Trophoblast cell (in vitro differentiated cells and primary cell): ENCODE measurements around the gene CABCOCO1.

Experiments used
- DNase-seq, 2 donors: peaks; one replicate each; pipeline ENCODE4 v3.0.0-alpha.2; 2016
- H2AFZ ChIP-seq: 2 replicates; pipeline ENCODE4 v1.6.1; 2013; ENCODE audit warnings: low read length, moderate library complexity, mild to moderate bottlenecking; ENCODE audit not compliant: insufficient read depth, poor library complexity
- H2AK5ac ChIP-seq: 2 replicates; pipeline ENCODE4 v1.6.1; 2013; ENCODE audit warnings: mild to moderate bottlenecking, low read length
- H2BK120ac ChIP-seq: 2 replicates; pipeline ENCODE4 v1.6.1; 2013; ENCODE audit warnings: low read length, mild to moderate bottlenecking, moderate library complexity; ENCODE audit not compliant: insufficient read depth, poor library complexity
- H2BK12ac ChIP-seq: 2 replicates; pipeline ENCODE4 v1.6.1; 2013; ENCODE audit warnings: mild to moderate bottlenecking, low read length, moderate library complexity
- H2BK5ac ChIP-seq: 2 replicates; pipeline ENCODE4 v1.6.1; 2013; ENCODE audit warnings: low read length, low read depth, moderate library complexity, mild to moderate bottlenecking; ENCODE audit not compliant: poor library complexity
- H3K14ac ChIP-seq: 2 replicates; pipeline ENCODE4 v1.6.1; 2013; ENCODE audit warnings: mild to moderate bottlenecking, low read length
- H3K18ac ChIP-seq: 2 replicates; pipeline ENCODE4 v1.6.1; 2013; ENCODE audit warnings: mild to moderate bottlenecking, low read length
- H3K23ac ChIP-seq: 2 replicates; pipeline ENCODE4 v1.6.1; 2013; ENCODE audit warnings: low read length
- H3K27ac ChIP-seq: 2 replicates; pipeline ENCODE4 v1.5.1; 2013; ENCODE audit warnings: low read depth, mild to moderate bottlenecking, inconsistent platforms, low read length, moderate library complexity
- H3K27me3 ChIP-seq: 2 replicates; pipeline ENCODE4 v1.6.1; 2013; ENCODE audit warnings: inconsistent platforms, mild to moderate bottlenecking, low read length, moderate library complexity; ENCODE audit not compliant: insufficient read depth
- H3K36me3 ChIP-seq, 2 experiments: 1 replicate in 1 of 2; 2 replicates in 1 of 2; pipeline ENCODE4 v1.6.1; 2013; ENCODE audit warnings: low read length in 2 of 2, mild to moderate bottlenecking in 2 of 2, moderate library complexity in 1 of 2; ENCODE audit not compliant: insufficient read depth in 2 of 2, control insufficient read depth in 1 of 2
- H3K4ac ChIP-seq: 2 replicates; pipeline ENCODE4 v1.6.1; 2013; ENCODE audit warnings: low read depth, mild to moderate bottlenecking, low read length, moderate library complexity
- H3K4me1 ChIP-seq, 2 experiments: 1 replicate in 1 of 2; 2 replicates in 1 of 2; pipeline ENCODE4 v1.6.1; 2013; ENCODE audit warnings: low read length in 2 of 2, mild to moderate bottlenecking in 2 of 2, moderate library complexity in 1 of 2; ENCODE audit not compliant: insufficient read depth in 2 of 2, control insufficient read depth in 1 of 2
- H3K4me2 ChIP-seq: 2 replicates; pipeline ENCODE4 v1.6.1; 2013; ENCODE audit warnings: inconsistent platforms, mild to moderate bottlenecking, low read length, moderate library complexity
- H3K4me3 ChIP-seq: 2 replicates; pipeline ENCODE4 v1.5.1; 2013; ENCODE audit warnings: mild to moderate bottlenecking, low read depth, low read length, inconsistent platforms
- H3K79me1 ChIP-seq: one replicate; pipeline ENCODE4 v1.6.1; 2013; ENCODE audit warnings: low read length
- H3K79me2 ChIP-seq: 2 replicates; pipeline ENCODE4 v1.6.1; 2013; ENCODE audit warnings: low read length, mild to moderate bottlenecking; ENCODE audit not compliant: control insufficient read depth, insufficient read depth, poor library complexity
- H3K9ac ChIP-seq: 2 replicates; pipeline ENCODE4 v1.6.1; 2013; ENCODE audit warnings: mild to moderate bottlenecking, low read length
- H3K9me3 ChIP-seq: 2 replicates; pipeline ENCODE4 v1.6.1; 2013; ENCODE audit warnings: low read depth, mild to moderate bottlenecking, control low read depth, inconsistent platforms, low read length; ENCODE audit not compliant: insufficient read depth
- H4K12ac ChIP-seq: 2 replicates; pipeline ENCODE4 v1.6.1; 2013; ENCODE audit warnings: low read depth, mild to moderate bottlenecking, low read length, moderate library complexity
- H4K8ac ChIP-seq: 2 replicates; pipeline ENCODE4 v1.6.1; 2013; ENCODE audit warnings: low read depth, mild to moderate bottlenecking, low read length, moderate library complexity
- H4K91ac ChIP-seq: one replicate; pipeline ENCODE4 v1.6.1; 2013; ENCODE audit warnings: low read depth, mild to moderate bottlenecking, low read length, moderate library complexity
- WGBS: extraction: QIAGEN DNeasy Blood & Tissue Kit; methylation state at CpG from one replicate; pipeline ENCODE4 v1.1.7; 2013; ENCODE audit warnings: missing lambda C conversion rate; ENCODE audit not compliant: insufficient read length, insufficient coverage; ENCODE audit errors: extremely low coverage; 5-methylcytosine and 5-hydroxymethylcytosine counted together

The CABCOCO1 gene

DNA sequence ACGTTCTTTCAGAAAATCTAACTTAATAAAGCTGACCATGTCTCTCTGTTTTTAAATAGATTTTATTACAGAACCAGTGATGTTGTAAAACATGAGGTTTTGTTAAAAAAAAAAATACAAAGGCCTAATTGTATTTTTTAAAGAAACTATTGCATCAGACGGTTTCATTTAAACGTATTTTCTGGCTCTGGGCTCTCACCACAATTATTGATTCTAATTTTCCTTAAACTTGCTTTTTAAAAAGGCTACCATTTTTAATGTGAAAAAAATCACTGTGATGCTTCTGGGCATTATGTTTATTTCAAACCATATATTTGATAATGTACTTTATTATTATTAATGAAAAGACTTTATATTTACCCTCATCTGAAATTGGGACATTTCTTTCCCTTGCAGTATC is 94.3 kb downstream of the CABCOCO1 start:
- no peak overlapping the region for H3K9ac ChIP-seq
- DNase-seq = no peak
- no peak overlapping the region for H2AFZ ChIP-seq
- H4K8ac ChIP-seq = no peak overlapping the region
- no peak overlapping the region for H2BK120ac ChIP-seq
- no peaks in the 10 kb centered on the region for H3K27me3 ChIP-seq
- no peaks in the 10 kb centered on the region for H3K79me2 ChIP-seq
- H3K18ac ChIP-seq = no peak overlapping the region
- H4K12ac ChIP-seq = no peak overlapping the region
- no peak overlapping the region for H4K91ac ChIP-seq
- no peaks in the 10 kb centered on the region for H3K4me1 ChIP-seq
- H3K4ac ChIP-seq = no peak overlapping the region
- H3K4me2 ChIP-seq = no peak overlapping the region
- no peaks in the 10 kb centered on the region for H3K9me3 ChIP-seq
- H2AK5ac ChIP-seq = no peak overlapping the region
- H3K27ac ChIP-seq = no peak overlapping the region
- H3K79me1 ChIP-seq = no peaks in the 10 kb centered on the region
- no peak overlapping the region for H2BK5ac ChIP-seq
- H3K4me3 ChIP-seq = no peak overlapping the region
- H2BK12ac ChIP-seq = no peak overlapping the region
- no CpG with 5 or more reads among the region's 3 CpGs for WGBS
- no peak overlapping the region for H3K14ac ChIP-seq
- no peaks in the 10 kb centered on the region for H3K36me3 ChIP-seq
- H3K23ac ChIP-seq = no peak overlapping the region

DNA sequence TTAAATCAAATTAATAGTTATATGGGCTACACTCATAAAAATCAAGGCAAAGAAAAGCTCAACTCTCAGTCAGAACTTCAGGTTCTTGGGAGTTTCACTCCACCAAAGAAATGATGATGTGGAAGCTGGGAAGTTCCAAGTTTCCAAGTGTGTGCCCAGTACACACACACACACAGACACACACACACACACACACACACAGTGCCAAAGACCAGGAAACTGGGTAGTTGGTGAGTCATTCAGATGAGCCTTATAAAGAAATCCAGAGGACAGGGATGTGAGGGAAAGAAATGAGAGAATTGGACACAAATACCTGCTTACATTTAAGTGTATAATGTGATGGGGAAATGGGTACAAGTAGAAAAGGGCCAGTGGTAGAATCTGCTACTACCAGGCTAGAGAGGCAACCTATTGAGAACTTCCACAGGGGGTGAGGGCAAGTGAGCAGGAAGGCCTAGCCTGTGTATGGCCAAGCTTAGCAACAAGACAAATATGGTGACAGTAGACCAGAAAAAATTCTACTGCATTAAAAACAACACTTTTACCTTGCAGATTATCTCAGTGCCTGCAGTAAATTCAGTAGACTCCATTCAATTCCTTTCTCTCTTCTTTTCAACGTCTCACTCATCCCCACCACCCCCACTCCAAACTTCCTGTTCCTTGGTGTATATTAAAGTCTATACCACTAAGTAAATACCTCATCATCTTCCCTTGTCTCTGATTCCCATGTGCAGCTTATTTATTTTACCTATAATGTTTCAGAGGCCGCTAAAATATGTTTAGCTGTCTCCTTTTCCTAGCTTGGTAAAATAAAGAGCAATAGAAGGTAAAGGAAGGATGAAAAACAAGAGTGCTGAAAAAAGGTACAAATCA is 95.0 kb downstream of the CABCOCO1 start:
- H4K12ac ChIP-seq = no peak overlapping the region
- no peak overlapping the region for H4K8ac ChIP-seq
- H3K9me3 ChIP-seq = no peaks in the 10 kb centered on the region
- no CpG with 5 or more reads among the region's 2 CpGs for WGBS
- no peak overlapping the region for H2BK5ac ChIP-seq
- no peak overlapping the region for H4K91ac ChIP-seq
- H2BK120ac ChIP-seq = no peak overlapping the region
- H2AK5ac ChIP-seq = no peak overlapping the region
- H3K14ac ChIP-seq = no peak overlapping the region
- H3K27me3 ChIP-seq = no peaks in the 10 kb centered on the region
- no peak overlapping the region for H3K27ac ChIP-seq
- no peaks in the 10 kb centered on the region for H3K79me1 ChIP-seq
- H3K4me3 ChIP-seq = no peak overlapping the region
- no peaks in the 10 kb centered on the region for H3K36me3 ChIP-seq
- no peak overlapping the region for H3K23ac ChIP-seq
- no peak overlapping the region for H3K18ac ChIP-seq
- no peak overlapping the region for H2AFZ ChIP-seq
- no peak overlapping the region for H3K9ac ChIP-seq
- DNase-seq = no peak
- no peak overlapping the region for H3K4me2 ChIP-seq
- no peak overlapping the region for H3K4ac ChIP-seq
- no peaks in the 10 kb centered on the region for H3K4me1 ChIP-seq
- H3K79me2 ChIP-seq = no peaks in the 10 kb centered on the region
- H2BK12ac ChIP-seq = no peak overlapping the region

DNA sequence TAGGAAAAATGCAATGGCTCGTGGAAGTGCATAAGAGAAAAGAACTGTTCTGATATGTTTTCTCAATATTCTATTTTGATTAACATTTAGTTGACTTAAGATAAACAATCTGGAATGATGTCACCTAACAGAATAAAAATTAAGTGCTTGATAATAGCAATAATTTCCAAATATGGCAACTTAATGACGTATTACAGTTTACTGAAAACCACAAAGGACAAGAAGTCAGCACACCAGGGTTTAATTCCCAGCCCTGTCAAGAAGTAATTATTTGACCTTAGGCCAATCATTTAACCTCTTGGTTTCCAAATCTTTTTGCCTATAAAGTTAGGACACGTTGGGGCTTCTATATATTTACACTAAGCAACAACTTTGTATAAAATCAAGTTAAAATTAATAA is 95.7 kb downstream of the CABCOCO1 start:
- H3K9me3 ChIP-seq = no peaks in the 10 kb centered on the region
- no peaks in the 10 kb centered on the region for H3K27me3 ChIP-seq
- no peak overlapping the region for H3K23ac ChIP-seq
- no peak overlapping the region for H2AK5ac ChIP-seq
- H3K36me3 ChIP-seq = no peaks in the 10 kb centered on the region
- H4K12ac ChIP-seq = no peak overlapping the region
- H3K4me3 ChIP-seq = no peak overlapping the region
- no peak overlapping the region for H2AFZ ChIP-seq
- no peak overlapping the region for H3K4ac ChIP-seq
- no peak overlapping the region for H3K27ac ChIP-seq
- no peak overlapping the region for H4K91ac ChIP-seq
- no peak overlapping the region for H3K18ac ChIP-seq
- H2BK5ac ChIP-seq = no peak overlapping the region
- no peaks in the 10 kb centered on the region for H3K79me1 ChIP-seq
- no peak for DNase-seq
- H3K9ac ChIP-seq = no peak overlapping the region
- H2BK120ac ChIP-seq = no peak overlapping the region
- no peak overlapping the region for H2BK12ac ChIP-seq
- WGBS = no CpG with 5 or more reads among the region's 3 CpGs
- no peaks in the 10 kb centered on the region for H3K79me2 ChIP-seq
- H3K14ac ChIP-seq = no peak overlapping the region
- H3K4me2 ChIP-seq = no peak overlapping the region
- no peak overlapping the region for H4K8ac ChIP-seq
- no peaks in the 10 kb centered on the region for H3K4me1 ChIP-seq

DNA sequence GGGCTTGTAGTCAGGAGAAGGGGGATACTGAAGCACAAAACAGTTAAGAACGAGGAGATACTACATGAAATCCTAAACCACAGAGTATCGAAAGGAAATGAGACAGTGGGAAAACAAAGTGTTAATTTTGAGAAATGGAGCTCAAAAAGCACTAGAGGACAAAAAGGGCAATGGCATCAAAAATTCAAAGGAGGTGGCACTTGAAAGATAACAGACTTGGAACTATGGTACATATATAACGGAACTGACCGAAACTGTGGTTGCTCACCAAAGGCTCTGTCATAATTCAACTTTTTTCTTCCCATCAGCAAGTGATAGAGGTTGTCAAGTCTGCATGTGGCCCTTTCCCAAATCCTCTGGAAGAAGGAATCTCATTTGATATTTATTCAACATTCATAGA is 97.0 kb downstream of the CABCOCO1 start:
- Histone ChIP-seq H3K9ac (no peak overlapping the region), H2BK12ac (no peak overlapping the region), H3K4ac (no peak overlapping the region), H3K23ac (no peak overlapping the region), H4K91ac (no peak overlapping the region), H4K8ac (no peak overlapping the region), H2BK120ac (no peak overlapping the region), H3K18ac (no peak overlapping the region), H3K4me2 (no peak overlapping the region), H3K14ac (no peak overlapping the region), H2AFZ (no peak overlapping the region), H3K4me1 (peaks cover 0 to 2% of the 10 kb centered on the region in 2 experiments), H4K12ac (no peak overlapping the region), H3K79me2 (no peaks in the 10 kb centered on the region), H2AK5ac (no peak overlapping the region), H3K27ac (no peak overlapping the region), H3K79me1 (no peaks in the 10 kb centered on the region), H3K27me3 (no peaks in the 10 kb centered on the region), H3K9me3 (no peaks in the 10 kb centered on the region), H3K4me3 (no peak overlapping the region), H3K36me3 (no peaks in the 10 kb centered on the region), H2BK5ac (no peak overlapping the region)
- DNase-seq = no peak
- WGBS = no CpG with 5 or more reads among the region's 4 CpGs
